Breast epithelium (tissue), 3 donors: ENCODE data around the gene MYLK.

ENCODE experiments used
- POLR2A ChIP-seq: fragments of 450-650 bp; IDR thresholded peaks from one replicate; pipeline ENCODE4 v1.6.1; 2016; ENCODE audit warnings: antibody characterized with exemption, mild to moderate bottlenecking, moderate library complexity
- POLR2AphosphoS5 ChIP-seq, 3 donors: sonication (generic); formaldehyde crosslinking; IDR thresholded peaks; one replicate each; pipeline ENCODE4 v1.6.1; 2017; ENCODE audit warnings: antibody characterized with exemption in 3 of 3
- TF ChIP-seq, protein P1 (sequence below), 3 donors: fragments of 450-650 bp; IDR thresholded peaks; one replicate each; pipeline ENCODE4 v1.5.1; 2016 to 2017; ENCODE audit warnings: antibody characterized with exemption in 3 of 3, mild to moderate bottlenecking in 3 of 3, moderate library complexity in 3 of 3

DNA sequence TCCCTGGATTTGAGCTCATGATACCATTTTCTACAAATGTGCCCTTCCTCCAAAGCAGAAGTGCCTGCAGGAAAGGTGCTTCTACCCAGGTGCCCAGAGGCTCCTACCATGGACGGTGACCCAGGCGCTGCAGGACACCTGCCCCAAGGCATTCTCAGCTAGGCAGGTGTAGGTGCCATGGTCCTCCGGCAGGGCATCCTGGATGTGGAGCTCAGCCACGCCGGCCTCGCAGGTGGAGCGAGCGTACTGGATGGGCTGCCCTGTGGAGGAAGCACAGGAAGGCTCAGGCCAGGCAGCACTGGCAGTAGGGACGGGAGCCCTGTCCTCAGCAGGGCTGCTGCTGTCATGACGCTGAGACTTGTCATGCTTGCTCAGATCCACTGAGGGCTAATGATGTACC lies 162.1 kb downstream of the MYLK start:
- TF ChIP-seq, protein P1, sequence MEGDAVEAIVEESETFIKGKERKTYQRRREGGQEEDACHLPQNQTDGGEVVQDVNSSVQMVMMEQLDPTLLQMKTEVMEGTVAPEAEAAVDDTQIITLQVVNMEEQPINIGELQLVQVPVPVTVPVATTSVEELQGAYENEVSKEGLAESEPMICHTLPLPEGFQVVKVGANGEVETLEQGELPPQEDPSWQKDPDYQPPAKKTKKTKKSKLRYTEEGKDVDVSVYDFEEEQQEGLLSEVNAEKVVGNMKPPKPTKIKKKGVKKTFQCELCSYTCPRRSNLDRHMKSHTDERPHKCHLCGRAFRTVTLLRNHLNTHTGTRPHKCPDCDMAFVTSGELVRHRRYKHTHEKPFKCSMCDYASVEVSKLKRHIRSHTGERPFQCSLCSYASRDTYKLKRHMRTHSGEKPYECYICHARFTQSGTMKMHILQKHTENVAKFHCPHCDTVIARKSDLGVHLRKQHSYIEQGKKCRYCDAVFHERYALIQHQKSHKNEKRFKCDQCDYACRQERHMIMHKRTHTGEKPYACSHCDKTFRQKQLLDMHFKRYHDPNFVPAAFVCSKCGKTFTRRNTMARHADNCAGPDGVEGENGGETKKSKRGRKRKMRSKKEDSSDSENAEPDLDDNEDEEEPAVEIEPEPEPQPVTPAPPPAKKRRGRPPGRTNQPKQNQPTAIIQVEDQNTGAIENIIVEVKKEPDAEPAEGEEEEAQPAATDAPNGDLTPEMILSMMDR (IDR thresholded peaks at IDR 0.05) = no peak
- no peak for TF ChIP-seq POLR2AphosphoS5 (IDR thresholded peaks at IDR 0.05)
- TF ChIP-seq POLR2A = no peak
